ENCODE measurements around the gene TUBA4B.

DNA sequence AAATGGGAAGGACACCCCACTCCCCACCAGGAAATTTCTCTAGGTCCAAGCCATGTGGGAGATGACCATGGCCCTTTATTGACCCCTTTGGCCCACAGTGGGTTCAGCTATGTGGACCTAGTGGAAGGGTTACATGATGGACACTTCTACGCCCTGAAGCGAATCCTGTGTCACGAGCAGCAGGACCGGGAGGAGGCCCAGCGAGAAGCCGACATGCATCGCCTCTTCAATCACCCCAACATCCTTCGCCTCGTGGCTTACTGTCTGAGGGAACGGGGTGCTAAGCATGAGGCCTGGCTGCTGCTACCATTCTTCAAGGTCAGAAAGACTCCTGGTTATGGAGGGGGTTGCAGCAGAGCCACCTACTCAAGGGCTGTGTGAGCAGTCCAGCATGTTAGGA, 6.5 kb upstream of the TUBA4B start:
- TF ChIP-seq, protein P1, sequence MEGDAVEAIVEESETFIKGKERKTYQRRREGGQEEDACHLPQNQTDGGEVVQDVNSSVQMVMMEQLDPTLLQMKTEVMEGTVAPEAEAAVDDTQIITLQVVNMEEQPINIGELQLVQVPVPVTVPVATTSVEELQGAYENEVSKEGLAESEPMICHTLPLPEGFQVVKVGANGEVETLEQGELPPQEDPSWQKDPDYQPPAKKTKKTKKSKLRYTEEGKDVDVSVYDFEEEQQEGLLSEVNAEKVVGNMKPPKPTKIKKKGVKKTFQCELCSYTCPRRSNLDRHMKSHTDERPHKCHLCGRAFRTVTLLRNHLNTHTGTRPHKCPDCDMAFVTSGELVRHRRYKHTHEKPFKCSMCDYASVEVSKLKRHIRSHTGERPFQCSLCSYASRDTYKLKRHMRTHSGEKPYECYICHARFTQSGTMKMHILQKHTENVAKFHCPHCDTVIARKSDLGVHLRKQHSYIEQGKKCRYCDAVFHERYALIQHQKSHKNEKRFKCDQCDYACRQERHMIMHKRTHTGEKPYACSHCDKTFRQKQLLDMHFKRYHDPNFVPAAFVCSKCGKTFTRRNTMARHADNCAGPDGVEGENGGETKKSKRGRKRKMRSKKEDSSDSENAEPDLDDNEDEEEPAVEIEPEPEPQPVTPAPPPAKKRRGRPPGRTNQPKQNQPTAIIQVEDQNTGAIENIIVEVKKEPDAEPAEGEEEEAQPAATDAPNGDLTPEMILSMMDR (IDR thresholded peaks at IDR 0.05): no peak
- no peak for TF ChIP-seq POLR2A (IDR thresholded peaks at IDR 0.05)

Data from body of pancreas (tissue), 4 donors.